GM18502 (cell line): Measurements from ENCODE around the gene VAV3.
A peak's percentile ranks its signal among the peaks of the same experiment; 100 is the strongest.

ENCODE experiments used
- ATAC-seq: cut with Tn5 transposase; IDR thresholded peaks from one replicate; pipeline ENCODE4 v1.9.1; 2021; ENCODE audit warnings: mild to moderate bottlenecking; ENCODE audit not compliant: unreplicated experiment, poor library complexity

Gene VAV3

DNA sequence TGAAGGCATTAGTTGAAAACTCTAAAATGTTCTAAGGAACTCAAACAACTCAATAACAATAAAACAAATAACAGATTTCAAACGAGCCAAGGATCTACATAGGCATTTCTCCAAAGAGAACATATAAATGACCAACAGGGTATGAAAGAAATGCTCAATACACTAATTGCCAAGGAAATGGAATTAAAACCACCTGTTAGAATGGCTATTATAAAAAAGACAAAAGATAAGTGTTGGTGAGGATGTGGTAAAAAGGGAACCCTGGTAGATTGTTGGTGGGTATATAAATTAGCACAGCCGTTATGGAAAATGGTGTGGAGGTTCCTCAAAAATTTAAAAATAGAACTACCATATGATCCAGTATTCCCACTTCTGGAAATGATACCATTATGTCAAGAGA lies 9.1 kb upstream of the VAV3 start:
- no peak for ATAC-seq

DNA sequence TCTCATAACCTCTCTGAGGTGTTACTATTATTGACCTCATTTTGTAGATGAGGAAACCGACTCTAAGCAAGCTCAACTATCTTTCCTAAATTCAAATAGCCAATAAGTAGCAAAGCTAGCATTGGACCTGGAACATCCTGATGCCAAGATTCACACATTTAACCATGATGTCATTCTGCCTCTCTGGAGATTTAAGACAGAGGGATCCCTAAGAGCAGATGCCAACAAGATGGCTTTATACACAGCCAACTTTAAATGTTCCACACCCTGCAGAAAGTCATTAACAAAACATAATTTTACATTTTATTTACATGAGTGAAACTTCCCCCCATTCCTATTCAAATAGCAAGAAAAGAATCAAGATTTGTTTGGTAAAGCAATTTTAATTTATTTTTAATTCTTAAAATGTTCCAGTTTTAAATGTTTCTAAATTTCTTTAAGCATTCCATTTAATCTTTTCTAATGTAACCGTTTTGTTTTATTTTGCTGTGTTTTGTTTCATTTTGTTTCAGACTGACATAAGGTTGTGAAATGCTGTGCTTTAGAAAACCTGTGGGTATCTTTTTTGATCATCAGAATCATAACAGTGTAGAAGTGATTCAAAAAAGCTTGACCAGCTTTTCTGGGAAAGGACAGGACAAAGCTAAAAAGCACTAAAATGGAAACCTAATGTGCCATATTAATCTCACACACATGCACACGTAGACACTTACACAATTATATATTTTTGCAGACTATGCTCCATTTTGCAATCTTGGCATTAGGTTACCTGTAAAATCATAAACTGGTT lies 7.6 kb upstream of the VAV3 start:
- no peak for ATAC-seq

DNA sequence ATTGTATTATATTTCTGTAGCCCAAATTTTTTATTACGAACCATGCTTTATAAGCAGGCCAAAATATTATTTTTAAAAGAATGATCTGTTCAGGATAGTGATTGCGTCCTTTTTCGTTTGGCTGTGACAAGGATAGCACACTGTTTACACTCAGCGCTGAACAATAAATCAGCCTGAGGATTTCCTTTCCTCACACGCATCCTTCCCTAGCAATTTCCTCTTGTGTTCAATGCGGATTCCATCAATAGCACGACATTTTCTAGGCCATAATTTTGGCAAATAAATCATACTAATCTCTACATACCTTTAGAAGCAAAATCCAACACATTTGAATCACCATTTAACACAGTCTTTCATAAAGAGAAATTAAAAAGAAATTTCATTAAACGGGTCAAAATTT lies 1.6 kb upstream of the VAV3 start:
- no peak for ATAC-seq

DNA sequence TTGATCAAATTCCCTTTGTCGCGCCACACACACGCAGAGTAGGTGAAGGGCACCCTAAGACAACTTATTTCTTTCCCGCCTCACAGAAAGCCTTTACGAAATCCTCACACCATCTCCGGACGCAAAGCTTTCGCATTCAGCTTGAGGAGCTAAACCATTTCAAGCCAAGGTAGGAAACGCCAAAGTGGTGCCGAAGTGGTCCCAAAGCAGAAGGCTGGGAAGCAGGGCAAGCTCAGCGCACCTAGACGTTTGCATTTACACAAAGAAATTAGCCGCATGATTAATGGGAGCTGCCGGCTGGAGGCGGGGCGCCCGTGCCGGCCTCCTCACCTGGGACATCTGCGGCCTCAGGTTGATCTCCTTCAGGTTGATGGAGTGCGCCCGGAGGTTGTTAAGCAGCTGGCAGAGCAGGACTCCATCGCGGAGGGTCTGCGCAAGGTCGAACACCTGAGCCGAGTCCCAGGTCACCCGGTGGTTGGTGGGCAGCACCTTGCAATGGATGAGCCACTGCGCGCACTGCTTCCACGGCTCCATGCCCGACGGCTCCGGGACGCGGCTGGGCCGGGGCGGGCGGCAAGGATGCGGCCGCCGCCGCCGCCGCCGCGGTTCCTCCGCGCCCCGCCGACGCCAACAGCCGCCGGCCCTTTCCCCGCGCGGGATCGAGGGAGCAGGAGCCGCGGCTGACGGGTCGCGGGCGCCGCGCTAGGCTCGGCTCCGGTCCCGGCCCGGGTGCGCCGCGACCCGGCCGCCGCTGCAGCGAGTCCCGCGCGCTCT lies 457 bp downstream of the VAV3 start:
- ATAC-seq: peak; percentile 3

DNA sequence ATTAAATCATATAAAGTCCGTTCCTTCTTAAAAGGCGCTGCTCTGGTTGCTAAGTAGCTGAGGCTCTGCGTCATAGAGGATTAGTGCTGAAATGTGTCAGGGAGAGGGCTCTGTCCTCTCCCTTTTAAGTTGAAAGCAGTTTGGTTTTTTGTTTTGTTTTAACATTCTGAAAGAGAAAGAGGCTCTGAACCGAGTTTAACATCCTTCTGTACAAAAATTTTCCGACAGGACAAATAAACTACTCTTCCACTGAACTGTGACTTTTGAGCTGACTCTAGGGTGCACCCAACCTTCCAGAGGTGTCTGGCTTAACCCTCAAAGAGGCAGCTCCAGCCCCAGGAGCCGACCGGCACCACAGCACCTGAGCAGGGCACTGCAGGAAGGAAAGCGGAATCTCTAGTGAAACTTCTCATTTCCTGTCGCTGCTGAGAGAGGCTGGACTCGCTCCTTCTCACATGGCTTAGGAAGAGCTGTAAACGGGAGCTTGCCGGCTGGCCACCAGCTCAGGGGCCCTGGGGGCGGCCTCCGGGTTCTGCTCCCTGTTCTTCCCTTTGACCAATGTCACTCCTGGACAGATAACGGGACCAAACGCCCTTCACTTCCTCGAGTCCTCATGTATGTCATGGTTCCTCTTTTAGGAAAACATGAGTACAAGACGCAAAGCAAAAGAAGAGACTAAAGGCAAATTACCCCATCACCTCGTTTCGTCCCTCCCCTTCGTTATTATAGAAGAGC lies 1.2 kb downstream of the VAV3 start:
- ATAC-seq: peak; percentile 90

DNA sequence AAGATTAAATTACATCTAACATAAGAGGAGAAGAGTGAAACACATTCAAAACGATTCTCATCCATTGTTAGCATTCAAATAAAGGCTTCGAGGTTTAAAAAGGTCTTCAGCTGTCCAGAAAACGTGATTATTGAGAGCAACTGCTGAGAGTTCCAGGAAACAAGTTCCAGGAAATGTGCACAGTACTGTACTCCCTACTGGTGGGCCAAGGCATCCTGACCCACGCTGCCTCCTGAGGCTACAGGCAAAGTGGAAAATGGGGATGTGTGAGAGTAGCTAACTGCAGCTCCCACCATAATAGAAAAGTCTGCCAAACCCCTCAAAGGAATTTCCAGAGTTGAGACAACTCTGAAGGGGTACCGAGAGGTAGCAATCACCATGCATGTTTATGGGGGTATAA lies 2.0 kb downstream of the VAV3 start:
- no peak for ATAC-seq

DNA sequence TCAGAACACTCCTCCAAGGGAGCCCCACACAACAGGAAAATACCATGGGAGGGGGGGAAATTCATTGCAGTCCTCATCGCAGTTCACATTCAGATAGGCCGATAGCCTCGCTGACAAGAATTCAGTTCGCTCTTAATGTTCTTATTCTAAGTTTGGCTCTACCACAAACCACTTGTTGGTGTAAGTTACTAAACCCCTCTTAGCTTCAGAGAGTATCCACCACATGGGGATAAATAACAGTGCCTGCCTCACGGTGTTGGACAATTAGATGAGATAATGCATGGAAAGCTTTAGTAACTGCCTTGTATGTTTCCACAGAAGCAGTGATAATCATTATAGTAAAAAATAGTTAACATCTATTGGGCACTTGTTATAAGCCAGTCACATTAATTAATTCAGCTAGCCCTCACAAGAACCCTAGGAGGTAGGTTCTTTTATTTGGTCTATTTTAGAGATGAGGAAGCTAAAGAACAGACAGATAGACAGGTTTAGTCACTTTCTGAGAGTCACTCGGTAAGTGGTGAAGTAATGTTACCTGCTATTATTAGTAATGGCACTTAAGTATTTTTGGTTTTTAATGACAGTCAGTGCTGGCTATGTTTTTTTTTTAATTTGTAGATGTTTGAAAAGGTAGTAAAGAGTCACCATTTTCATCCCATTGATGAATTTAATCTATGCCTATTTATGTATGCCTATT lies 10.1 kb downstream of the VAV3 start:
- ATAC-seq: no peak

DNA sequence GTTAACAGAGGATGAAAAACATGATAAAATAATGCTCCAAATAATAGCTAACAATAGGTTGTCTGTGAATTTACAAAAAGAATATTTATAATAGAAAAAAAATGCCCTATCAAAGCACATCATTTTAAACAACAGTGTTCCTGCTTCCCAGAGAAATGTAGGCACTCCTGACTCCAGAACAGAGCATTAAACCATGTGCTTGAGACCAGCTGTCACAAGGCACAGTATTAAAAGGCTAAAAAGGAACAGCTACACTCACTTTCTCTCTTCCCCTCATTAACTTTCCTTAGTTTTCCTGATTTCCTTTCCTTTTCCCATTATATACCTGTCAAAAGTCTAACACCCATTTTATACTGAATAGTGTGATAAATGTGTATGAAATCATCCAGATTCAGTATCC lies 10.9 kb downstream of the VAV3 start:
- ATAC-seq: no peak

DNA sequence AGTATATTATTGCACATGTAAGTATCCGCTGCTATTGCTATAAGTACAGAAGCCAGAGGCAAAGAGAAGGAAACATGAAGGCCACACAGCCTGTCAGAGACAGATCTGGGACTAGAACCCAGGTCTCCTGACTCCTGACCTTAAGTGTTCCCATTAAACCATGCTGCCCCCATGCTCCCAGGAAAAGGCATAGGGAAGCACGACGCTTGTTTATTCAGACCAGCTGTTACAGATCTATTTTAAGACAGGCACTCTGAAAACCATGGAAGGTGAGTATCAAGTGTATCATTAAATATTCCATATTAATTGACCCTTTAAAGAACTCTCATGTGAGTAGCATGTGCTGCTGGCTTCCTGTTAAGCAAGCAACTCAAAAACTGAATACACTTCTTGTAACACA lies 11.4 kb downstream of the VAV3 start:
- no peak for ATAC-seq

DNA sequence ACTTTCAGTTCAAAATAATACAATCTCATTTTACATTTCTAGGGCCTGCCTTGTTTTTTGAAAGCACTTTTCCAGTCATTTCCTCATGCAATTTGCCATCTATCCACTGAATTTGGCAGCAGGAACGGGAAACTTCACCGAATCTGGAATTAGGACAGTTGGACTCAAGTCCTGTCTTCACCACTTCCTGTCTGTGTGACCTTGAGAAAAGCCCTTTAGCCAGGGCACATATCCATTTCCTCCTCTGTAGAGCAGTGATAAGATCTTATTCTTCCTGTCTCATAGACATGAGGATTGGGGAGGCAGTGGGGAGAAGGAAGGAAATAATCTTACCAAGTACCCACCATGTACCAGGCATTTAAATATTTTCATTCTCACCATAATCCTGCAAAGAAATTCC lies 12.0 kb downstream of the VAV3 start:
- no peak for ATAC-seq

DNA sequence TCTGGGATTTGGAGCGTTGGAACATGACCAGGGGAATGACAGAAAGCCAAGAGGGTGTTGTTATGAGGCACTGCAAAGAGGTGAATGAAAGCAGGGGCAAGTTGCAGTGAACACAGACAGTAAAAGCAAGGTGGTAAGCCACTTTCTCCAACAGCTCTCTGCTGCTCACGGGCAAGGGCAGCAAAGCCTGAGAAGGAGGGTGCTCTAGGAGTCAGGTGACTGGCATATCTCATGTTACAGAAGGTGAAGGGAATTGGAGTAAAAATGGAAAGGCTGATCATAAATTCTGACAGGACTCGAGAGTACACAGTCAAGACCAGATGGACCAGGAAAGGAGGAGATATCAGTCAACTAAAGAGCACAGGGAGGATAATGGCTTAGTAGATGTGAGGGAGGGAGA lies 14.5 kb downstream of the VAV3 start:
- ATAC-seq: no peak

DNA sequence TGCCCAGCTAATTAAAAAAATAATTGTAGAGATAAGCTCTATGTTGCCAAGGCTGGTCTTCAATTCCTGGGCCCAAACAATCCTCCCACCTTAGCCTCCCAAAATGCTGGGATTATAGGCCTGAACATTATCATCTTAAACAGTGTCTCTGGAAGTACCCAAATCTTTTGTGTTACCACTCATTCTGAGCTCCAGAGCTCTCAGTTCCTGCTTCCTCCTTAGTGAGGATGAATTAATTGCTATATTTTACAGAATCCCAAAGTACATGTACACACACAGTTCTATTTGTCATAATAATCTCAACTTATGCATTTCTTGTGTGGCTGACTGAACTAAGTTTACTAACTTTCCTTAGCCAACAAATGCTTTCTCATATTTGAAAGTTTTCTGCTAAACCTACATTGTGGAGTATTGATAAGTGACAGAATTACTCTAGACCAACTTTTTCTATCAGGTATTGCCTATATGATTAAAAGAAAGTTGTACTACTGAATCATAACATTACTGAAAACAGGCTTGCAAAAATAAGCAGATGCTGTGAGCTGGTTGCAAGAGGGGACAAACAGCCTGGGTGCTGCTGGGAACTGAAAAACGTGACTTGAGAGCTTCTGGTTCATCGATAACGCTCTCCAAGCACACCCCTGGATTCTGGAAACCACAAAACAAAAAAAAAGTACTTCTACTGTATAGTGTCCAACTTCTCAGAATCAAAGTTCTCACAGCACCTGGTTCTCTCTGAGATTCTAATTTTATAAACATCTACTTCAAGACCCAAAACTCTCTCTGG lies 15.3 kb downstream of the VAV3 start:
- peak; percentile 91 for ATAC-seq

DNA sequence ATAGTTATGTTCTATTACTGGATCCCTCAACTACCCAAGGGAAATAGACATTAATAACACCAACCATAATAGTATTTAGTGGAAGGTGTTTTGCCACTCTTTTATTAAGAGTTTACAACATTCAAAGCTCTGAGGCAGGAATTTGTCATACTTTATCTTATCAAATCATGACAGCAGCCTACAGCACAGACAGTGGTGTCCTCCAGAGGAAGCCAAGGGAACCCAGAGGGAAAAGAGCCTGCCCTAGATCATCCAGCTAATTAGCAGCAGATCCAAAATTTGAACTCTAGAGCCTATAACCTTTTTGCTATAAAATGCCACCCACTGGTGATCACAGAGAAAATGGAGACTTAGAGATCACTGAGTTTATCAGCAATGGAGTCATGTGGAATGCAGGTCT lies 18.2 kb downstream of the VAV3 start:
- no peak for ATAC-seq

DNA sequence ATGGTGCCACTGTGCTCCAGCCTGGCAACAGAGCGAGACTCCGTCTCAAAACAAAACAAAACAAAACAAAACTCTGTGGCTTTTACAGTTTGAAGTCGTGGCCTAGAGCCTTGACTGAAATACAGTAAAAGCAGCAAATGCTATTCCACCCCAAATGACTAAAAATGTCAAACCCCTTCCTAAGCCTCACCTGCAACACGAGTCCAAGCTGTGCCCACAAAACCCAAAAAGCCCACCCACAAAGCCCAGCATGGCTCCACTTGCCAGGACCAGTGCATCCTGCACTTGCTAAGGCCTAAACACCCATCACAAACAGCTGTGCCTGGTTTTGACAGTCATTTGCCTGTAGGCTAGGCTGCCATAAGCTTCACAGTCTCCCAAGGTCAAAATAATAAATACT lies 21.3 kb downstream of the VAV3 start:
- no peak for ATAC-seq

DNA sequence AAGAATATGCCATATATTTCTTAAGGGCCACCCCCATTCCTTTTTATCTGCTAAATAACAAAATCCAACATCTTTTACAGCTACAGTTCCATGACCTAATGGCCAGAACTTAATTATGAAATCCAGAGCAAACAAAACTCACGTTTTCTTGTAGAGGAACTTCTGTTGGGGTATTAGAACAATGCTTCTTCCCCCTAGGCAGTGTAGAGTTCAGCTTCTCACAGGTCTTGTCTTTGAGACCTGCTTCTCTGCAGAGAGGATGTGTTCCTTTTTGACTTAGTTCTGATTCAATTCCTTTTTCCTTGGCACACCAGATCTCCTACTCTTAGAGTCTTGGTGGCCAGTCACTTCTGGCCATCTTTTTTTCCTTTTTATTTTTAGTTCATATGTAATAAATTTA lies 22.2 kb downstream of the VAV3 start:
- ATAC-seq: no peak

DNA sequence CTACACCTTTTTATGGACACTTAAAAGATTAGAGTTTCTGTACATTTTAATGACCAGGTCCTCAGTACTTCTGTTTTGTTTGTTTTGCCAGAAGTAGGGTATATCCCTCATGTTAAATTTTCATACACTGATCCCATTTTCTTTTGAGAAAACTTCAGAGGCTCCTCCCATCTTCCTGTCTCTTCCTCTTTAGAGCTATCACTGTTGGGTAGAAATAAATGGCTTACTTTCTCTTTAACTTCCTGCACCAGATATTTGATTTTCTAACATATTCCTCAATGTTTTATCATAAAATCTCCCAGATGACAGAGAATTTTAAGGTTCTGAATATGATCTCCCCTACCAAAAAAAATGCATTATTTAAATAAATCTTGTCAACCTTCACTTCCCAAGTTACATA lies 23.4 kb downstream of the VAV3 start:
- no peak for ATAC-seq

DNA sequence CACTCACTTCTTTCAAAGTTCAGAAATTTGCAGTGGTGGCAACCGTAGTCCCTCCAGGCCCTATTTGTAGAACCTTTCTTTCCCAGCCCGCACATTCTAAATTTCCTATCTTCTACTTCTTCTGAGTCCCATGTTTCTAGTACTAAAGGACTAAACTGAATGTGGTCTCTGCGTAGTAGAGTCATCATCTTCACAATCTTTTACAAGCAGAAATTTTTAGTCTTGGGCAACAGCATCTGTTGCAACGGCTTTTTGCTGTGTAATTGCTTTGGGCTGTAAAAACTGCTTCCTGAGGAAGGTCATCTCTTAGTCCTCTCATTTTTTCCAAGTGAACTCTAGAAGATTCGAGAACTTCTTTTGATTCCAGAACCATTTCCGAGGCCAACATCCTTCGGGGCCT lies 23.9 kb downstream of the VAV3 start:
- no peak for ATAC-seq

DNA sequence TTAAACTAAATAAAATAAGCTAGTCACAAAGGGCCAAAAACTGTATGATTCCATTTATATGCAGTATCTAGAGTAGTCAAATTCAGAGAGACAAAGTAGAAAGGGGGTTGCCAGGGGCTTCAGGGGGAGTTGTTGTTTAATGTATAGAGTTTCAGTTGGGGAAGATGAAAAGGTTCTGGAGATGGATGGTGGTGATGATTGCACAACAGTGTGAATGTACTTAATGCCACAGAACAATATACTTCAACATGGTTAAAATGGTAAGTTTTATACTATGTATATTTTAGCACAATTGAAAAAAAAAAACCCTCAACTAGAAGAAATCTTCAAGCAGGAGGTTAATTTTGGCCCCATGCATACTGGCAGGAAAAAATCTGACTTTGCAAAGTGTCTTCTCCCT lies 24.3 kb downstream of the VAV3 start:
- no peak for ATAC-seq

DNA sequence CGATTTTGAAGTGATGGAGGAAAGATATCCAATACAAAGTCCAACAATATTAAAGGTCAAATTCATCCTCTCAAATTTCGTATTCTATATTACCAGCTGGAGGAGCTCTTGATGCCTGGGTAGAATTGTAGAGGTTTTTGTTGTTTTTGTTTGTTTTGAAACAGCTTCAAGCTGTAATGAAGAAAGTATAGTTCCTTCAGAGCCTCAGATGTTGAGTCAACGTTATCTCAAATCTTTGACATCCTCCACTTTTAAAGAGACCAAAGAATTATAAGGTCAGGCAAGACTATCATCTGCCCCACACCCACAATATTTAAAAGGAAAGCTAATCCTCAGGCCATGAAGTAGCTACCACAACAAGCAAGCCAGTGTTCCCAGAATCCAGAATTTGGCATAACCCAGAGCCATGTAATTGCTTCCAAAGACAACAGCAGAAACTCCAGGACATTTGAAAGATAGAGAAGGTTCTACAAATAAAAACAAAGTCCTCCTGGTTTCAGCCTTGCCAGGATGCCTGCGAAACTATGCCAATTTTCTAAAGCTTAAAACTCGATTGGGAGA lies 24.9 kb downstream of the VAV3 start:
- ATAC-seq: no peak

DNA sequence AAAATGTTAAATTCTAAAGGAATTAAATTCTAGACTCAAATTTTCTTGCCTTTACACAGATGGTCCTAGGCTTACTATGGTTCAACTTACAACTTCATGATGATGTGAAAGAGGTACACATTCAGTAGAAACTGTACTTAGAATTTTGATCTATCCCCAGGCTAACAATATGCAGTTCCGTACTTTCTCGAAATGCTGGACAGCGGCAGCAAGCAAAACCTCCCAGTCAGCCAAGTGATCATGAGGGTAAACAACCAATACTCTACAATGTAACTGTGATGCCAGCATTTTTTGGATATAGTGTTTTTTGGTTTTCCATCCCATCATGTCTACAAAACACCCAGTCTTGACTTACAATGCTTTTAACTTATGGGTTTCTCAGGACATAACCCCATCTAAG lies 25.7 kb downstream of the VAV3 start:
- ATAC-seq: no peak
